Measurements from ENCODE around the gene GREB1. TPM values are rescaled to one million over a fixed set of nuclear protein-coding genes. Genes with fewer than 3 reads are reported as not detected.

GREB1 gene
- total RNA-seq, 1 experiment from 2014 or later: 6.2 TPM

- H3K36me3 ChIP-seq (ENCODE audit: control insufficient read depth in 1 of 2, insufficient read depth in 2 of 2, low read length in 2 of 2): no peaks in the 10 kb centered on the region
Observed at GRCh38 chr2:11566383-11566782, 32.5 kb downstream of the GREB1 start.

DNA sequence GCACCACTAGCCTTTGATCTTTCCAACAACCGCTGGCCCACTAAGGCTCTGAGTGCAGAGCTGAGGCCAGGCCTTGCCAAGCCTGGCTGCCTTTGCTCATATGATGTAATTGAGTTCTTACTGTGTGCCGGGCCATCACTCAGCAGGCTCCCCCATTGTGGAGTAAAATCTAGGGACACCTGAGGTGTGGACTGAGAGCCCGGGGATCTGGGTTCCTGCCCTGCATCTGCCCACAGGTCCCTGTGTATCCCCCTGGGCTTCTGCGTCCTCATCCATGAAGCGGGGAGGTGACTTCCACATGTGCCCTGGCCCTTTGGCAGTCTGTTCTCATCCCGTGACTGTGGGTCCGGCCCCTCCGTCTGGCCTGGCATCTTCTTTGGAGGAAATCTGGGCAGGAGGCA lies 33.8 kb downstream of the GREB1 start:
- H3K4me2 ChIP-seq (ENCODE audit: low read length): no peak overlapping the region
- ChIA-PET POLR2A (no interaction called here), RAD21 (ENCODE audit: low non-redundant PET in 1 of 2, low total read pairs in 2 of 2, uncharacterized antibody in 2 of 2, unreplicated experiment in 2 of 2) (no interaction called here), CTCF (no interaction called here)
- H3K4me1 ChIP-seq (ENCODE audit: control insufficient read depth in 1 of 2, insufficient read depth in 2 of 2, low read length in 2 of 2): no peaks in the 10 kb centered on the region
- ATAC-seq (no peak), DNase-seq (ENCODE audit: low read depth, low spot score) (no peak)
- H3K9ac ChIP-seq (ENCODE audit: low read length): no peak overlapping the region
- H3K9me3 ChIP-seq (ENCODE audit: control insufficient read depth in 1 of 2, insufficient read depth in 1 of 2, low read depth in 1 of 2, low read length in 2 of 2): no peaks in the 10 kb centered on the region
- intact Hi-C loops (cut with micrococcal nuclease): no loop called here
- no peak overlapping the region for H2AFZ ChIP-seq (ENCODE audit: low read depth, low read length, poor library complexity, severe bottlenecking)
- H3K79me2 ChIP-seq (ENCODE audit: insufficient read depth, low read length): no peaks in the 10 kb centered on the region
- H3K9me2 ChIP-seq (ENCODE audit: insufficient read depth): no peaks in the 10 kb centered on the region
- H4K20me1 ChIP-seq (ENCODE audit: insufficient read depth): no peaks in the 10 kb centered on the region
- no peaks in the 10 kb centered on the region for H3K36me3 ChIP-seq (ENCODE audit: control insufficient read depth in 1 of 2, insufficient read depth in 2 of 2, low read length in 2 of 2)
- no TSS peak for BruUV-seq (replicated peaks)
- H3K27ac ChIP-seq (ENCODE audit: low read depth, low read length): no peak overlapping the region
- H3K27me3 ChIP-seq (ENCODE audit: insufficient read depth, low read length): no peaks in the 10 kb centered on the region
- H3K4me3 ChIP-seq (replicated peaks in 1 of 2; ENCODE audit: low read depth in 1 of 2, low read length in 2 of 2): no peak overlapping the region
- TF ChIP-seq MAX (IDR thresholded peaks at IDR 0.05): no peak
- TF ChIP-seq SP1 (IDR thresholded peaks at IDR 0.05; ENCODE audit: low read depth): no peak
- TF ChIP-seq YY1 (IDR thresholded peaks at IDR 0.05; ENCODE audit: extremely low read depth, insufficient replicate concordance, low read depth, low read length): no peak
- TF ChIP-seq, protein P1, sequence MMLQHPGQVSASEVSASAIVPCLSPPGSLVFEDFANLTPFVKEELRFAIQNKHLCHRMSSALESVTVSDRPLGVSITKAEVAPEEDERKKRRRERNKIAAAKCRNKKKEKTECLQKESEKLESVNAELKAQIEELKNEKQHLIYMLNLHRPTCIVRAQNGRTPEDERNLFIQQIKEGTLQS (IDR thresholded peaks at IDR 0.05): no peak
- no peak for TF ChIP-seq SRF (IDR thresholded peaks at IDR 0.05; ENCODE audit: low read depth)
- no peak for TF ChIP-seq CTCF (IDR thresholded peaks at IDR 0.05 in 2 of 3, conservative IDR thresholded peaks at IDR 0.05 in 1 of 3; ENCODE audit: borderline replicate concordance in 1 of 3, insufficient read depth in 1 of 3, low read depth in 2 of 3, low read length in 2 of 3)
- TF ChIP-seq ELF1 (IDR thresholded peaks at IDR 0.05; ENCODE audit: borderline replicate concordance, low read depth): no peak
- no peak for TF ChIP-seq CBX3 (IDR thresholded peaks at IDR 0.05; ENCODE audit: low read depth)
- TF ChIP-seq POLR2AphosphoS5 (IDR thresholded peaks at IDR 0.05; ENCODE audit: low read depth, low read length): no peak

More at GRCh38 chr2:11566383-11566782, 32.5 kb downstream of the GREB1 start:
- intact Hi-C loops (cut with micrococcal nuclease): no loop called here
- H3K9me2 ChIP-seq (ENCODE audit: insufficient read depth): no peaks in the 10 kb centered on the region
- H3K4me2 ChIP-seq (ENCODE audit: low read length): no peak overlapping the region
- no peaks in the 10 kb centered on the region for H3K27me3 ChIP-seq (ENCODE audit: insufficient read depth, low read length)
- H2AFZ ChIP-seq (ENCODE audit: low read depth, low read length, poor library complexity, severe bottlenecking): no peak overlapping the region
- peaks cover 0 to 6% of the 10 kb centered on the region in 2 experiments; a peak in 2 of 4 replicates for H3K4me1 ChIP-seq (ENCODE audit: control insufficient read depth in 1 of 2, insufficient read depth in 2 of 2, low read length in 2 of 2)
- no peaks in the 10 kb centered on the region for H3K9me3 ChIP-seq (ENCODE audit: control insufficient read depth in 1 of 2, insufficient read depth in 1 of 2, low read depth in 1 of 2, low read length in 2 of 2)
- H4K20me1 ChIP-seq (ENCODE audit: insufficient read depth): no peaks in the 10 kb centered on the region
- POLR2A ChIA-PET: no interaction called here
- no peak for ATAC-seq
- BruUV-seq (replicated peaks): no TSS peak
- TF ChIP-seq CTCF (IDR thresholded peaks at IDR 0.05 in 2 of 3, conservative IDR thresholded peaks at IDR 0.05 in 1 of 3; ENCODE audit: borderline replicate concordance in 1 of 3, insufficient read depth in 1 of 3, low read depth in 2 of 3, low read length in 2 of 3): no peak
- no peak for TF ChIP-seq FOSL1 (IDR thresholded peaks at IDR 0.05; ENCODE audit: low read depth)
- no peak for TF ChIP-seq TCF7L2 (IDR thresholded peaks at IDR 0.05; ENCODE audit: borderline replicate concordance, extremely low read depth, insufficient read depth, insufficient read length)
- no peak for TF ChIP-seq YY1 (IDR thresholded peaks at IDR 0.05; ENCODE audit: extremely low read depth, insufficient replicate concordance, low read depth, low read length)
- no peak for TF ChIP-seq JUND (IDR thresholded peaks at IDR 0.05)
- no peak for TF ChIP-seq ZNF274 (IDR thresholded peaks at IDR 0.05; ENCODE audit: low read depth, low read length)
- H3K27ac ChIP-seq (ENCODE audit: low read depth, low read length): no peak overlapping the region
- CTCF ChIA-PET: interaction anchor here (1.2 kb wide), 1 partner anchor 16 kb away, joined by 4 read pairs; no protein-coding TSS in a partner anchor
- no peak overlapping the region for H3K9ac ChIP-seq (ENCODE audit: low read length)
- no peaks in the 10 kb centered on the region for H3K79me2 ChIP-seq (ENCODE audit: insufficient read depth, low read length)
- H3K4me3 ChIP-seq (replicated peaks in 1 of 2; ENCODE audit: low read depth in 1 of 2, low read length in 2 of 2): no peak overlapping the region
- RAD21 ChIA-PET (ENCODE audit: low non-redundant PET in 1 of 2, low total read pairs in 2 of 2, uncharacterized antibody in 2 of 2, unreplicated experiment in 2 of 2): no interaction called here
- no peak for DNase-seq (ENCODE audit: low read depth, low spot score)
